GM12892 (cell line): ENCODE data around the gene VPS51.

ENCODE experiments used
- POLR2A ChIP-seq: IDR thresholded peaks from 2 replicates; pipeline ENCODE4 v1.6.1; 2011; ENCODE audit warnings: low read depth, low read length, control low read depth
- TAF1 ChIP-seq: IDR thresholded peaks from 2 replicates; pipeline ENCODE4 v1.6.1; 2011; ENCODE audit warnings: low read depth, mild to moderate bottlenecking, control low read depth, low read length, borderline replicate concordance

- peak; percentile 90 for TF ChIP-seq TAF1
- TF ChIP-seq POLR2A = peak; percentile 94
These were observed 26.1 kb downstream of the VPS51 start, which contains the start of the genes FAU and MRPL49 for GRCh38 chr11:65121865-65122696.
